CD14-positive monocyte (primary cell): ENCODE data around the gene MARK4. TPM values are rescaled to one million over a fixed set of nuclear protein-coding genes. Genes with fewer than 3 reads are reported as not detected.

Source experiments
- DNase-seq, 3 donors: peaks; one replicate each; pipeline ENCODE4 v3.0.0-alpha.2; 2011 to 2022
- H2AFZ ChIP-seq: 2 replicates; pipeline ENCODE4 v1.6.0; 2012; ENCODE audit warnings: mild to moderate bottlenecking, low read depth, low read length, inconsistent platforms; ENCODE audit not compliant: insufficient read depth, poor library complexity, severe bottlenecking
- H3K27ac ChIP-seq, 2 donors: 1 replicate in 1 of 2; 2 replicates in 1 of 2; pipeline ENCODE4 v1.5.1; 2012 to 2013; ENCODE audit warnings: low read length in 2 of 2, control low read depth in 1 of 2, inconsistent platforms in 1 of 2, low read depth in 1 of 2, mild to moderate bottlenecking in 1 of 2
- H3K27me3 ChIP-seq, 2 donors: one replicate each; pipeline versions ENCODE4 v1.6.0 to v1.6.1; 2011 to 2013; ENCODE audit warnings: low read length in 2 of 2; ENCODE audit not compliant: control insufficient read depth in 2 of 2, insufficient read depth in 2 of 2
- H3K36me3 ChIP-seq, 2 donors: replicated peaks in 1 of 2; 1 replicate in 1 of 2; 2 replicates in 1 of 2; pipeline versions ENCODE4 v1.5.1 to v1.6.1; 2012 to 2013; ENCODE audit warnings: low read length in 2 of 2, control low read depth in 1 of 2, inconsistent platforms in 1 of 2, mild to moderate bottlenecking in 1 of 2; ENCODE audit not compliant: insufficient read depth in 2 of 2, control insufficient read depth in 1 of 2
- H3K4me1 ChIP-seq, 2 donors: 1 replicate in 1 of 2; 2 replicates in 1 of 2; pipeline versions ENCODE4 v1.5.1 to v1.6.1; 2012 to 2013; ENCODE audit warnings: low read length in 2 of 2, control low read depth in 1 of 2, inconsistent platforms in 1 of 2, mild to moderate bottlenecking in 1 of 2, moderate library complexity in 1 of 2; ENCODE audit not compliant: insufficient read depth in 2 of 2, control insufficient read depth in 1 of 2
- H3K4me2 ChIP-seq: replicated peaks from 2 replicates; pipeline ENCODE3; 2012; ENCODE audit warnings: low read length, moderate library complexity, mild to moderate bottlenecking; ENCODE audit not compliant: poor library complexity, severe bottlenecking; ENCODE audit errors: extremely low read depth
- H3K4me3 ChIP-seq, 3 experiments: fragments of 200-600 bp in 1 of 3; sonication (generic) in 1 of 3; replicated peaks in 1 of 3; 1 replicate in 2 of 3; 2 replicates in 1 of 3; pipeline ENCODE4 v1.5.1; 2011 to 2013; ENCODE audit warnings: low read length in 3 of 3, mild to moderate bottlenecking in 3 of 3, control low read depth in 2 of 3, low read depth in 2 of 3, inconsistent platforms in 1 of 3, moderate library complexity in 1 of 3
- H3K79me2 ChIP-seq: 2 replicates; pipeline ENCODE4 v1.6.0; 2012; ENCODE audit warnings: mild to moderate bottlenecking, control low read depth, inconsistent platforms, low read length, moderate library complexity; ENCODE audit not compliant: insufficient read depth
- H3K9ac ChIP-seq: 2 replicates; pipeline ENCODE4 v1.6.0; 2017; ENCODE audit warnings: low read length, mild to moderate bottlenecking; ENCODE audit not compliant: insufficient read depth, poor library complexity, severe bottlenecking
- H3K9me3 ChIP-seq, 2 donors: replicated peaks in 1 of 2; 1 replicate in 1 of 2; 2 replicates in 1 of 2; pipeline versions ENCODE4 v1.5.1 to v1.6.1; 2012 to 2013; ENCODE audit warnings: low read length in 2 of 2, control low read depth in 1 of 2; ENCODE audit not compliant: control insufficient read depth in 1 of 2, insufficient read depth in 1 of 2
- H4K20me1 ChIP-seq: 2 replicates; pipeline ENCODE4 v1.6.0; 2012; ENCODE audit warnings: mild to moderate bottlenecking, low read length, control low read depth, moderate library complexity; ENCODE audit not compliant: insufficient read depth
- H3K27ac Mint-ChIP-seq, 7 donors: one replicate each; pipeline ENCODE4 v1.8.0; 2020; ENCODE audit warnings: mild to moderate bottlenecking in 7 of 7, mixed read lengths in 7 of 7, moderate library complexity in 6 of 7, inconsistent platforms in 2 of 7
- H3K27me3 Mint-ChIP-seq, 3 donors: one replicate each; pipeline ENCODE4 v1.8.0; 2021 to 2022; ENCODE audit warnings: low read depth in 3 of 3, mild to moderate bottlenecking in 3 of 3, mixed read lengths in 3 of 3, moderate library complexity in 3 of 3, inconsistent platforms in 1 of 3
- H3K36me3 Mint-ChIP-seq, 2 donors: one replicate each; pipeline ENCODE4 v1.8.0; 2020; ENCODE audit warnings: mixed read lengths in 2 of 2, inconsistent platforms in 1 of 2, mild to moderate bottlenecking in 1 of 2
- H3K4me1 Mint-ChIP-seq: one replicate; pipeline ENCODE4 v1.8.0; 2020; ENCODE audit warnings: mild to moderate bottlenecking, mixed read lengths
- H3K4me3 Mint-ChIP-seq, 2 donors: one replicate each; pipeline ENCODE4 v1.8.0; 2020; ENCODE audit warnings: mild to moderate bottlenecking in 2 of 2, mixed read lengths in 2 of 2, moderate library complexity in 1 of 2
- H3K9me3 Mint-ChIP-seq, 7 donors: one replicate each; pipeline ENCODE4 v1.8.0; 2020 to 2022; ENCODE audit warnings: mixed read lengths in 7 of 7, mild to moderate bottlenecking in 6 of 7, moderate library complexity in 6 of 7, inconsistent platforms in 2 of 7
- CTCF ChIP-seq: fragments of 200-600 bp; IDR thresholded peaks from one replicate; pipeline ENCODE4 v1.8.0; 2022; ENCODE audit warnings: antibody characterized with exemption, mild to moderate bottlenecking
- whole genome bisulfite sequencing: methylation state at CpG from one replicate; pipeline ENCODE4 v1.1.5; 2013; ENCODE audit warnings: missing lambda C conversion rate; ENCODE audit not compliant: insufficient coverage; 5-methylcytosine and 5-hydroxymethylcytosine counted together
- intact Hi-C, 2 donors: fragments of 100-400 bp; cut with micrococcal nuclease; formaldehyde crosslinking; loops; one replicate each; pipeline versions ENCODE4 v1.15.0 to v1.15.1; 2023
- polyA plus RNA-seq, 3 donors: library from polyadenylated mRNA; depleted of rRNA in 1 of 3; unstranded in 2 of 3; stranded (reverse) in 1 of 3; fragments of 300-500 nt in 2 of 3; fragments of >200 nt in 1 of 3; fragmentation: Illumina TruSeq in 2 of 3; gene quantifications; 1 replicate in 2 of 3; 2 replicates in 1 of 3; pipeline ENCODE4 v1.2.3, GENCODE V29; 2012 to 2021

Gene MARK4
- polyA plus RNA-seq, 3 donors = 0.59 to 18.4 (median 0.69) TPM

- Histone ChIP-seq H3K9ac (no peak overlapping the region), H3K79me2 (no peaks in the 10 kb centered on the region), H3K9me3 (no peaks in the 10 kb centered on the region), H3K27ac (no peak overlapping the region), H2AFZ (no peak overlapping the region), H3K27me3 (peaks cover 3 to 20% of the 10 kb centered on the region in 2 donors), H4K20me1 (no peaks in the 10 kb centered on the region), H3K36me3 (no peaks in the 10 kb centered on the region), H3K4me3 (no peak overlapping the region), H3K4me1 (peaks cover 0 to 7% of the 10 kb centered on the region in 2 donors), H3K4me2 (no peak overlapping the region)
- no peak for TF ChIP-seq CTCF
- H3K9me3 Mint-ChIP-seq = peaks cover 0 to 12% (median 0%) of the 10 kb centered on the region in 7 donors
- peaks cover 9% of the 10 kb centered on the region for H3K4me1 Mint-ChIP-seq
- H3K36me3 Mint-ChIP-seq = no peaks in the 10 kb centered on the region
- intact Hi-C loops = no loop called here
- DNase-seq = no peak
- peak overlapping the region in 1 of 7 donors; percentile 68 for H3K27ac Mint-ChIP-seq
- H3K4me3 Mint-ChIP-seq = no peak overlapping the region
- WGBS = 93% methylated on average over 3 of the region's 3 CpGs
- peaks cover 31 to 40% (median 38%) of the 10 kb centered on the region in 3 donors for H3K27me3 Mint-ChIP-seq
These were observed 19.2 kb upstream of the MARK4 start for GRCh38 chr19:45231891-45232290.

- Histone ChIP-seq H3K9me3 (no peaks in the 10 kb centered on the region), H3K36me3 (no peaks in the 10 kb centered on the region), H3K4me2 (no peak overlapping the region), H3K27ac (no peak overlapping the region), H3K79me2 (no peaks in the 10 kb centered on the region), H3K27me3 (peaks cover 3 to 20% of the 10 kb centered on the region in 2 donors), H4K20me1 (no peaks in the 10 kb centered on the region), H3K4me1 (peaks cover 0 to 7% of the 10 kb centered on the region in 2 donors), H3K9ac (no peak overlapping the region), H3K4me3 (no peak overlapping the region), H2AFZ (no peak overlapping the region)
- Mint-ChIP-seq H3K4me3 (peak overlapping the region in 1 of 2 donors; percentile 61), H3K27me3 (peaks cover 36 to 41% (median 37%) of the 10 kb centered on the region in 3 donors), H3K4me1 (peaks cover 9% of the 10 kb centered on the region), H3K27ac (no peak overlapping the region), H3K36me3 (no peaks in the 10 kb centered on the region), H3K9me3 (peaks cover 0 to 12% (median 0%) of the 10 kb centered on the region in 7 donors)
- intact Hi-C loops = no loop called here
- 58% methylated on average over 92 of the region's 93 CpGs for WGBS
- DNase-seq = no peak
- TF ChIP-seq CTCF = no peak
These were observed 16.8 kb upstream of the MARK4 start for GRCh38 chr19:45234089-45234869.
